NCI-H2196 (cell line): ENCODE measurements around the gene PLA2G6.

Experiments used
- DNase-seq: peaks from one replicate; lab custom pipeline; 2025; ENCODE audit not compliant: unreplicated experiment; lab: John Stamatoyannopoulos, UW

Gene PLA2G6

GRCh38 chr22:38214302-38215056 lies 32.8 kb upstream of the PLA2G6 start:
- no peak for DNase-seq

DNA sequence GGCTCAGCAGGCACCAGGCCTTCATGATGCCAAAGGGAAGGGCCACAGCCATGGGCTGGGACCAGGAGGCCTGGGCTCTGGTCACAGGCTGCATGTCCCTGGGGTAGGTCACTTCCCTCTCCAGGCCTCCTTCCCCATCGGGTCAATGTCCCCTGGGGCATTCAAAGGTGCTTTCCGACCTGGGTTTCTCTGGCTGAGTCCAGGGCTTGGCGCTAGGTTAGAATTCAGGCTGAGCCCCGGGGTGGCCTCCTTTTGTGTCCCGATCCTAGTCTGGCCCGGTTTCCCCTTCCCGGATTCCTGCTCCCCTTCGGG lies 32.3 kb upstream of the PLA2G6 start:
- no peak for DNase-seq

GRCh38 chr22:38213319-38213989 lies 31.8 kb upstream of the PLA2G6 start:
- DNase-seq: no peak

GRCh38 chr22:38212442-38212841 lies 30.8 kb upstream of the PLA2G6 start:
- DNase-seq: no peak

DNA sequence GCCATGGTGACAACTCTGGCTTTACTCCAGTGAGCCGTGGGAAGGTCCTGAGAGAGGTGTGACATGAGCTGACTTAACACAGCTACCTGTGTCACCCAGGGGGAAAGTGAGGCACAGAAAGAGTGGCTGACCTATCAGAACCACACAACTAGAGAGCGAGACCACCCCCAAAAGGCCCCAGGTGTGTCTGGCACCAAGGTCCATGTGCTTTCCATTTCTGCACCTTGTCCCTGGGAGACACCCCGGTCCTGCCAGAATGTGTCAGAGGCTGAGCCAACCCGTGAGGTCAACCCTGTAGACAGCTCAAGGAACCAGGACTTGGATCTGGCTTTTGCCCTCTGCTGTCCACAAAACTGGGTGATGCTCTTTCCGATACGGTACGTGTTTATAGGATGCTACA lies 29.9 kb upstream of the PLA2G6 start:
- DNase-seq: no peak

GRCh38 chr22:38208551-38208968 lies 26.9 kb upstream of the PLA2G6 start:
- DNase-seq: no peak

DNA sequence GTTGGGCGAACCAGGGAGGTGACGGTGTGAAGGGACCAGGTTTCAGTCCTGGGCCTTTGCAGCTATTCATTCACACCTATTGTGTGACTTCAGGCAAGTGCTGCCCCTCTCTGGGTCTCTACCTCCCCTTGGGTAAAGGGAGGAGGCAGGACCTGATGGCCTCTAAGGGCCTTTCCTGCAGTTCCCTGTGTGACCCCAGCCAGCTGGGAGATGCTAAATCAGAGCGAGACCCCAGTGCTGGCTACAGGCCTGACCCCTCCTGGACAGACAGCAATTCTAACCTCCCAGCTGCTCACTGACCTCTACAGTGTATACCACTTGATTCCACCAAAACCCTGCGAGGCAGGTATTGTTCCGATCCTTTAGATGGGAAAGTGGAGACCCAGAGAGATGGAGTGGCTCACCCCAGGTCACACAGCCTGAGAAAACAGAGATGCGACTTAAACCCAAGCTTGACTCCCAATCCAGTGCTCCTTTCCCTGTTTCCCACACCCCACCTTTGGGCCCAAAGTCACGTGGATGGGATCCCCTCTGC lies 26.3 kb upstream of the PLA2G6 start:
- DNase-seq: no peak

DNA sequence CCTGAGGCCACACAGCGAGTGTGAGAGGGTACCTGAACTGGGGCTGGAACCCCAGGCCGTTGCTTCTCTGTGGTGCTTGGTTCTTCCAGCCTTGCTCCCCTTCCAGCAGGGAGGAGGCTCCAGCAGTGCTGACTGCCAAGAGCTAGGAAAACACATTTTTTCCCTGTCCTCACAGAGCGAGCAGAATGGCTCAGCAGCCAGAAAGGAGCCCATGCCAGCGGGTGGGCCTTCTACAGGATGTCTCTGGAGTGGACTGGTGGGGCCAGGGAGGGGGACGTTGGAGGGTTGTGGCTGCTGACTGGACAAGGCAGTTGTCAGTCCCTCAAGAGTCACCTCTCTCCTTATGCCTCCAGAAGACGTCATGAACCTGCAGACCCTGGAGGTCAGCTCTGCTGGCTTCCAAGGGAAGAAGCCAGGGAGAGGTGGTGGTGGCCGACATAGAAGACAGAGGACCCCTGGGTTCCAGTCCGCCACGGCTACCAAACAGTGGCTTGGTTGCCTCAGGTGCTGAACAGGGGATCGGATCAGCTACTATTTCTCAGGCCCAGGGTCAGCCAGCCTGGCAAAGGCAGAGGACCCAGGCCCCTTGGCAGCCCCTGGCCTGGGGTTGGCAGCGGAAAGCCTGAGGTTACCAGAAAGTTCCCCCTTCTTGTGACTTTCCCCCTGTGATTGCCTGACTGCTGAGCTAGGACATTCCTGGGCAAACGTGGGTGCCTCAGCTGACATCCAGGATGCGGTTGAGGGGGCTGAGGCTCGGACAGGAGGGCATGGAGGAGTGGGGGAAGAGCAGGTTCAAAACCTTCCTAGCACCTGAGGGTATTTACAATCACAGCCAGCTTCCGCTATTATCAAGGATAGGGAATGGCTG lies 23.9 kb upstream of the PLA2G6 start:
- DNase-seq: no peak

DNA sequence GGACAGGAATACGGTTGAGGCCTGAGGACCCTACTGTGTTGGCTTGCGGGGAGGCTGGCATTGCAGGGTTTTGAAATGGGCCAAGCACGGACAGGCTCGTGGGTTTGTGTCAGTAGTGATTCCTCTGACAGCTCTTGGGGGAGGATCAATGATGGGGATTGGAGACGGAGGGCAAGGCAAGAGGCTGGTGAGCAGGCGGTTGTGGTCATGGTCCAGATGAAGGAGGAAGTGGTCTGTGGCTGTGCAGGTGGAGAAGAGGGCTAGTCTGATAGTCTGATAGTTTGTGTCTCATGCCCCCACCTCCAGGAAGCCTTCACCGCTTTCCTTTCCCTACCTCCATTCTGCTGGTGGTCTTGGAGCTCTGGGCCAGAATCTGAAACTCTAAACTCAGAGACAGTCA lies 23.2 kb upstream of the PLA2G6 start:
- DNase-seq: no peak

DNA sequence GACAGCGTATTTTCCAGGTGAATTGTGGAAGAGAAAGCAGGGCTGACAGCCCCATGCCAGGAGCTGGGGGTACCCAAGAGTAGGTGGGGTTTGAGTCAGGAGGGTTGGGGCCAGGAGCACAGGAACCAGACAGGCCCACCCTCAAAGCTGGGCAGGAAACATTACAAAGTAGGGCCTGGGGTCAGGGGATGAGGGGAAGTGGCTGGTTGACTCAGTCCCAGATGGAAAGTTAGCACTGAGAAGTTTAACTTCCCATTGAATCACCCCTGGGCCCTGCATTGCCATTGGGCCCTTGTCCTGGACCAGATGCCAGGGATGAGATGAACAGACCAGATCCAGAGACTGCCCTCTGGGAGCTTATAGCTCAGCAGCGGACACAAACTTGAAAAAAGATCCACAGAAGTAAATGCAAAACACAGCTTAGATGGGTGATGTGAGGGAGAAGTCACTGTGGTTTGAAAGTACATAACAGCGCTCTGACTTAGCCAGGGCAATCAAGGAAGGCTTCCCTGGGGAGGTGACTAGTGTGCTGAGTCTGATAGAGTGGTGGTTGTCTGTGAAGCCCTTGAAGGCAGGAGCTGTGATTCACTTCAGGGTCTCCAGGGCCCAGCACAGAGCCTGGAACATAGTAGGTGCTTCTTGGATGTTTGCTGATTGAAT lies 22.4 kb upstream of the PLA2G6 start:
- DNase-seq: no peak

DNA sequence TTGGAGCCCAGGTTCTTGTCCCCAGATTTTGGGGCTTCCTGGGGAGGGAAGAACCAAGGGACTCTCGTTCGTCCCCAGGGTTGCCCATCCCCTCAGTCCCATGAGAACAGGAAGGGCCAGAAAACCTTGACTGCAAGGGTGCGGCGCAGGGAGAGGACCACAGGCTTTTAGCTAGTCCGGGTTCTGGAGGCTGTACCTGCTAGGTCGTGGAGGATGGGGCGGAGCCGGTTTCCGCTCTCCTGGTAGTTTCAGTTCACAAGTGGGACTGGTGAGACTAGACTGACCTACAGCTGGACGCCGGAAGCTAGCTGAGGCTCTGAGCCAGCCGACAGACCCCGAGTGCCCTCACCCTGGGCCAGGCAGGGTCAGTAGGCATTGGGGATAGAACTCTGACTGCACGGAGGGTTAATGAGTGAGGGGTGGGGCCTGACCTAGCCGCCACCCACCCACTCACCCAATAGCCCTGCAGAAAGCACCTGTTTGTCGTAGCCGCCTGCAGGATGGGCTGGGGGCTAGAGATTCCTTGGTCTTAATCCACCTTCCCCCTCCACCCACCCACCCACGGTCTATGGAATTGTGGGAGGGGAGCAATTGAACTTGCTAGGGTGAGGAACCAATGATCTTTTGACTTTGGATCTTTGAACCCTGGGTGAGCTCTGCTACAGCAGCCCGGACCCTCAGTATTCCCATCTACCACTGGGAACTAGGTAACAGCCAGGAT lies 21.6 kb upstream of the PLA2G6 start:
- peak; percentile 10 for DNase-seq

- DNase-seq: peak; percentile 45
Measured at GRCh38 chr22:38202437-38203089, 20.9 kb upstream of the PLA2G6 start.

DNA sequence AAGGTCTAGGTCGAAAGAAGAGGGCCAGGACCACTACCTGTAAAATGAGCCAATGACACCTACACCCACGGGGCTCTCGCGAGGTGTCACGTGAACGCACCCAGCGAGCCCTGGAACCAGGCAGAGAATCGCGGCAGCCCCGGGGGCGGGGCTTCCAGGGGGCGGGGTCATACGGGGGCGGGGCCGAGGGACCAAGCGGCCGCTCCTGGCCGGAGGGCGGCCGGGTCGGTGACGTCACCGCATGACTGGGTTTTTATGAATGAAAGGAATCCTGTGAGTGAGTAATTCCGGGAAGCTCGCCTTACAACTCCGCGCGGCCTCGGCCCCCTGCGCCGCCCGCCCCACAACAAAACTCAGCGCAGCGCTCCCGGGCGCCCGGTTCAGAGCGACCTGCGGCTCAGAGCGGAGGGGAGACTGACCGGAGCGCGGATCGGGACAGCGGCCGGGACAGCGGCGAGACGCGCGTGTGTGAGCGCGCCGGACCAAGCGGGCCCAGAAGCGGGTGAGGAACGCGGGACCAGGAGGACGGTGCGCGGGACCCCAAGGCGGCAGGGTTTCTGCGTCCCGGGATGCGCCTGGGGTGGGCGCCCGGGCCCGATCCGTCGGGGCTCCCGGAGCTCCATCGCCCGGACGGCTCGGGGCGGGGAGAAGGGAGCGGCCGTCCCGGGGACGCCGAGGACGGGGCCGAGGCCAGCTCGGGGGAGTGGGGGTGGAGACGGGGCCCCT lies 20.2 kb upstream of the PLA2G6 start, which contains the start of gene MAFF:
TSS of gene MAFF (plus strand) at position 284 of the 726 bp plus-strand sequence. CDS start 11,860 bp downstream, outside the sequence.
- DNase-seq: peak; percentile 85

- no peak for DNase-seq
Measured at GRCh38 chr22:38201371-38201710, 19.7 kb upstream of the PLA2G6 start.

- DNase-seq: no peak
Measured at GRCh38 chr22:38199826-38200559, 18.4 kb upstream of the PLA2G6 start.

DNA sequence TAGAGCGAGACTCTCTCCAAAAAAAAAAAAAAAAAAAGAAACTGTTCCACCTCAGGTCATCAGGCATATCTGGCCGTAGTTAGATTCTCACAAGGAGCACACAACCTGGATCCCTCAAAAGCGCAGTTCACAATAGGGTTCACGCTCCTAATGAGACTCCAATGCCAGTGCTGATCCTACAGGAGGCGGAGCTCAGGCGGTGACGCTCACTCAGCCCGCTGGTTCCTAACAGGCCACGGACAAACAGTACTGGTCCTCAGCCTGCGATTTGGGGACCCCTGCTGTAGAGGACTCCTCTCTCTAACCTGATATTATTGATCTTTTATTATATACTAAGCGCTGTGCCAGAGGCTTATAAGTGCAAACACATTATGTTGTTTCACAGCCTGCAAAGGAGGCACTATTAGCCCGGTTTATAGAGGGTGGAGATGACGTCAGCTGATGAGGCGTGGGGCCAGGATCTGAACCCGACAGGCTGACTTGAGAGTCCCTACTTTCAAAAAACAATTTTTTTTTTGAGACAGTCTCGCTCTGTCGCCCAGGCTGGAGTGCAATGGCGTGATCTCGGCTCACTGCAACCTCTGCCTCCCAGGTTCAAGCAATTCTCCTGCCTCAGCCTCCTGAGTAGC lies 15.3 kb upstream of the PLA2G6 start:
- DNase-seq: no peak

DNA sequence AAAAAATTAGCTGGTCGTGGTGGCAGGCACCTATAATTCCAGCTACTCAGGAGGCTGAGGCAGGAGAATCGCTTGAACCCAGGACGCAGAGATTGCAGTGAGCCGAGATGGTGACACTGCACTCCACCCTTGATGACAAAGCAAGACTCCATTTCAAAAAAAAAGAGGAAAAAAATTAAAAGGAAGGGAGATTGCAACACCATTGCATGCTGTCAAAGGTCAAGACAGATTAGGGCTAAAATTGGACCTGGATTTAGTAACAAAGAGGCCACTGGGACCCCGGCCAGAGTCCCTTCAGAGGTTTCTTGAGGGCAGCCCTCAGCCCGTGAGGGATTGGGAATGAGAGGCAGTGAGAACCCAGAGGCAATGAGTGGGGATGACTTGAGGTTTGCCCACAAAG lies 11.9 kb upstream of the PLA2G6 start:
- no peak for DNase-seq

GRCh38 chr22:38192475-38192863 lies 10.8 kb upstream of the PLA2G6 start:
- DNase-seq: no peak
